MM.1S (cell line): Measurements from ENCODE around the gene S100A1.

Experiments used
- DNase-seq: peaks from one replicate; pipeline ENCODE4 v3.0.0-alpha.2; 2015
- H2AFZ ChIP-seq: fragments of 300-600 bp; sonication (generic); 2 replicates; pipeline ENCODE4 v1.6.0; 2016; ENCODE audit warnings: antibody characterized with exemption, low read length
- H3F3A ChIP-seq: fragments of 300-600 bp; sonication (generic); 2 replicates; pipeline ENCODE4 v1.6.1; 2016; ENCODE audit warnings: mild to moderate bottlenecking, antibody characterized with exemption, low read length, moderate library complexity, mixed read lengths; ENCODE audit not compliant: insufficient read depth
- H3K27ac ChIP-seq: fragments of 300-600 bp; sonication (generic); 2 replicates; pipeline ENCODE4 v1.5.1; 2016; ENCODE audit warnings: mild to moderate bottlenecking, low read length
- H3K27me3 ChIP-seq: fragments of 300-600 bp; sonication (generic); replicated peaks from 2 replicates; pipeline ENCODE4 v1.6.0; 2016; ENCODE audit warnings: low read length; ENCODE audit not compliant: insufficient read depth
- H3K36me3 ChIP-seq: fragments of 300-600 bp; sonication (generic); replicated peaks from 2 replicates; pipeline ENCODE4 v1.6.1; 2016; ENCODE audit warnings: mild to moderate bottlenecking, low read length, mixed read lengths; ENCODE audit not compliant: insufficient read depth
- H3K4me1 ChIP-seq: fragments of 300-600 bp; sonication (generic); 2 replicates; pipeline ENCODE4 v1.6.1; 2016; ENCODE audit warnings: low read length, mixed read lengths
- H3K4me2 ChIP-seq: fragments of 300-600 bp; sonication (generic); 2 replicates; pipeline ENCODE4 v1.6.0; 2016; ENCODE audit warnings: low read depth, low read length
- H3K4me3 ChIP-seq: fragments of 300-600 bp; sonication (generic); 2 replicates; pipeline ENCODE4 v1.5.1; 2016; ENCODE audit warnings: low read length, mixed read lengths
- H3K79me2 ChIP-seq: fragments of 300-600 bp; sonication (generic); 2 replicates; pipeline ENCODE4 v1.6.1; 2016; ENCODE audit warnings: mixed run types, low read length, mixed read lengths
- H3K9ac ChIP-seq: fragments of 300-600 bp; sonication (generic); 2 replicates; pipeline ENCODE4 v1.6.1; 2016; ENCODE audit warnings: low read length, mixed read lengths
- H3K9me2 ChIP-seq: fragments of 300-600 bp; sonication (generic); replicated peaks from 2 replicates; pipeline ENCODE4 v1.6.1; 2016; ENCODE audit warnings: mild to moderate bottlenecking, low read length, mixed read lengths; ENCODE audit not compliant: insufficient read depth
- H3K9me3 ChIP-seq: fragments of 300-600 bp; sonication (generic); replicated peaks from 2 replicates; pipeline ENCODE4 v1.6.1; 2016; ENCODE audit warnings: mild to moderate bottlenecking, low read length, mixed read lengths; ENCODE audit not compliant: insufficient read depth
- H4K20me1 ChIP-seq: fragments of 300-600 bp; sonication (generic); 2 replicates; pipeline ENCODE4 v1.6.1; 2016; ENCODE audit warnings: mild to moderate bottlenecking, low read length, moderate library complexity, mixed read lengths; ENCODE audit not compliant: insufficient read depth
- CTCF ChIP-seq: fragments of 300-600 bp; sonication (generic); IDR thresholded peaks from 2 replicates; pipeline ENCODE4 v1.5.1; 2016; ENCODE audit warnings: antibody characterized with exemption, low read length, mixed read lengths
- EZH2 ChIP-seq: fragments of 300-600 bp; sonication (generic); optimal IDR thresholded peaks from 2 replicates; pipeline ENCODE3; 2017; ENCODE audit warnings: low read depth, mild to moderate bottlenecking, antibody characterized with exemption, low read length, mixed read lengths
- EZH2phosphoT487 ChIP-seq: fragments of 300-600 bp; sonication (generic); IDR thresholded peaks from 2 replicates; pipeline ENCODE4 v1.6.1; 2018; ENCODE audit warnings: antibody characterized with exemption, low read length

S100A1 gene

GRCh38 chr1:153661111-153661708, 33.0 kb downstream of the S100A1 start:
- H2AFZ ChIP-seq = no peak overlapping the region
- no peaks in the 10 kb centered on the region for H3K9me2 ChIP-seq
- no peak overlapping the region for H3K27ac ChIP-seq
- H3K36me3 ChIP-seq = peaks cover 30% of the 10 kb centered on the region
- TF ChIP-seq EZH2 = no peak
- no peak for TF ChIP-seq EZH2phosphoT487
- no peak for TF ChIP-seq CTCF
- H3K27me3 ChIP-seq = no peaks in the 10 kb centered on the region
- H3K9ac ChIP-seq = no peak overlapping the region
- H3K9me3 ChIP-seq = no peaks in the 10 kb centered on the region
- no peak overlapping the region for H3K4me2 ChIP-seq
- no peak overlapping the region for H3K4me3 ChIP-seq
- peaks cover 40% of the 10 kb centered on the region for H3F3A ChIP-seq
- H4K20me1 ChIP-seq = no peaks in the 10 kb centered on the region
- H3K4me1 ChIP-seq = 0 out of 2 replicates have a peak, but pooled peaks cover 6% of the 10 kb centered on the region
- no peak for DNase-seq
- H3K79me2 ChIP-seq = peaks cover 26% of the 10 kb centered on the region

- 0 out of 2 replicates have a peak, but pooled peaks cover 6% of the 10 kb centered on the region for H3K4me1 ChIP-seq
- H3K36me3 ChIP-seq = peaks cover 39% of the 10 kb centered on the region
- H3K27ac ChIP-seq = no peak overlapping the region
- H4K20me1 ChIP-seq = no peaks in the 10 kb centered on the region
- no peaks in the 10 kb centered on the region for H3K27me3 ChIP-seq
- no peaks in the 10 kb centered on the region for H3K9me3 ChIP-seq
- H3K9ac ChIP-seq = no peak overlapping the region
- TF ChIP-seq EZH2 = no peak
- TF ChIP-seq EZH2phosphoT487 = no peak
- no peak for TF ChIP-seq CTCF
- peaks cover 35% of the 10 kb centered on the region for H3K79me2 ChIP-seq
- no peak for DNase-seq
- H3K9me2 ChIP-seq = no peaks in the 10 kb centered on the region
- H3F3A ChIP-seq = peaks cover 42% of the 10 kb centered on the region
- no peak overlapping the region for H3K4me2 ChIP-seq
- H3K4me3 ChIP-seq = no peak overlapping the region
- H2AFZ ChIP-seq = no peak overlapping the region
These were observed 34.0 kb downstream of the S100A1 start for GRCh38 chr1:153662269-153662668.

- TF ChIP-seq EZH2phosphoT487 (no peak), EZH2 (no peak), CTCF (no peak)
- H3K27ac ChIP-seq = no peak overlapping the region
- H3K9me2 ChIP-seq = no peaks in the 10 kb centered on the region
- H3K4me2 ChIP-seq = no peak overlapping the region
- no peak overlapping the region for H3K4me3 ChIP-seq
- no peaks in the 10 kb centered on the region for H3K9me3 ChIP-seq
- peaks cover 42% of the 10 kb centered on the region for H3F3A ChIP-seq
- no peak overlapping the region for H3K9ac ChIP-seq
- no peak for DNase-seq
- H2AFZ ChIP-seq = no peak overlapping the region
- H3K4me1 ChIP-seq = 0 out of 2 replicates have a peak, but pooled peaks cover 3% of the 10 kb centered on the region
- no peaks in the 10 kb centered on the region for H4K20me1 ChIP-seq
- peaks cover 44% of the 10 kb centered on the region for H3K79me2 ChIP-seq
- peaks cover 47% of the 10 kb centered on the region for H3K36me3 ChIP-seq
- H3K27me3 ChIP-seq = no peaks in the 10 kb centered on the region
These were observed 35.0 kb downstream of the S100A1 start for GRCh38 chr1:153663211-153663610.
